Measurements from ENCODE around the gene DPYD. TPM values are rescaled to one million over a fixed set of nuclear protein-coding genes. Genes with fewer than 3 reads are reported as not detected.

Gene DPYD
- total RNA-seq, 1 donor from 2014 or later: 8.1 TPM

DNA sequence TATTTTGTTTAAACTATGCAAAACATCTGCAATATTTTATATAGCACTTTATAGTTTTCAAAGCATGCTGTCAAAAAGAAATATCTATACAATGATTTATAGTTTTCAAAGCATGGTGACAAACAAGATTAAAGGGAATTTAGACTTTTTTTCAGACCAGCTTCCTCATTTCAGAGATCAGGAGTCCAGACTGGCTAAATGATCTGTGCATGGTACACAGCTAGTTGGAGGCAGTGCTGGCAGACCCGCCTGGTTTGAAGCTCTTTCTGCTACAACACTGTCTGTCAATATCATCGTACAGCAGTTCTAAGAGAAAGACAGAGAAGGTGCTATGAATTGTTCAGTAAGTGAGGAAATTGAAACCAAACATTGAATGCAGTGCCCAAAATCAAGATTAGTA is 720.2 kb downstream of the DPYD start:
- peaks cover 40% of the 10 kb centered on the region for H3K4me1 Mint-ChIP-seq (ENCODE audit: low read depth)

DNA sequence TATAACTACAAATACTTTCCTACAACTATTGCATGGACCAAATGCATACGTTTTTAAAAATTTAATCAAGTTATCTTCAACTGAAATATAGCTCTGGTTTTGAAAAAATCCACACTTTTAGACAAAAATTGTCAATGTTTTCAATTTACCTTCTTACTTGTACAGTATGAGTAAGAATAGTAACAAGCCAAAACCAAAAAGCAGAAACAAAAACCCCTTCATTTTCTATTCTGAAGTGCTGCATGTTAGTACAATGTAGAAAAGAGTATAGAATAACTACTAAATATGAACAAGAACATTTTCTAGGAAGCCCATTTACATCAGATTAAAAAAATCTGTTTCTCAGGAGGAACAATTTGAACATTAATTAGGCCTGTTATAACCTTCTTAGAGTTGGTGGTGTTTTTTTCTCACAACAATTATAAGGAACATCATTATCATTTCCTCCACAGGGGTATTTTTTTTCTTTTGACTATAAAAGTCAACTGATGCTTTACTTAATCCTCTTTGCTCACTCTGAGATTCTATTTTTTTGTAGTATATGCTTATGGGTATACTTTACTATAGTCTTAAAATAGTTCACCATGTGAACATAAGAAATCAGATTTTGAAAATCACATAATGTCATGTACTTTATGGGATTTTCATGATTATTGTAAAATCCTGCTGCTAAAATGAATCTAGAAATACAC is 723.9 kb downstream of the DPYD start:
- TF ChIP-seq, protein P1, sequence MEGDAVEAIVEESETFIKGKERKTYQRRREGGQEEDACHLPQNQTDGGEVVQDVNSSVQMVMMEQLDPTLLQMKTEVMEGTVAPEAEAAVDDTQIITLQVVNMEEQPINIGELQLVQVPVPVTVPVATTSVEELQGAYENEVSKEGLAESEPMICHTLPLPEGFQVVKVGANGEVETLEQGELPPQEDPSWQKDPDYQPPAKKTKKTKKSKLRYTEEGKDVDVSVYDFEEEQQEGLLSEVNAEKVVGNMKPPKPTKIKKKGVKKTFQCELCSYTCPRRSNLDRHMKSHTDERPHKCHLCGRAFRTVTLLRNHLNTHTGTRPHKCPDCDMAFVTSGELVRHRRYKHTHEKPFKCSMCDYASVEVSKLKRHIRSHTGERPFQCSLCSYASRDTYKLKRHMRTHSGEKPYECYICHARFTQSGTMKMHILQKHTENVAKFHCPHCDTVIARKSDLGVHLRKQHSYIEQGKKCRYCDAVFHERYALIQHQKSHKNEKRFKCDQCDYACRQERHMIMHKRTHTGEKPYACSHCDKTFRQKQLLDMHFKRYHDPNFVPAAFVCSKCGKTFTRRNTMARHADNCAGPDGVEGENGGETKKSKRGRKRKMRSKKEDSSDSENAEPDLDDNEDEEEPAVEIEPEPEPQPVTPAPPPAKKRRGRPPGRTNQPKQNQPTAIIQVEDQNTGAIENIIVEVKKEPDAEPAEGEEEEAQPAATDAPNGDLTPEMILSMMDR (IDR thresholded peaks at IDR 0.05; ENCODE audit: unreplicated experiment): no peak
- no peak overlapping the region for H3K4me3 Mint-ChIP-seq (ENCODE audit: low read depth)
- no peak overlapping the region for H3K27ac Mint-ChIP-seq
- peaks cover 3% of the 10 kb centered on the region for H3K36me3 Mint-ChIP-seq (ENCODE audit: insufficient read depth)
- H3K9me3 Mint-ChIP-seq (ENCODE audit: low read depth): no peaks in the 10 kb centered on the region
- H3K4me1 Mint-ChIP-seq (ENCODE audit: low read depth): peaks cover 28% of the 10 kb centered on the region
- DNase-seq (ENCODE audit: low spot score, unreplicated experiment): no peak
- H3K27me3 Mint-ChIP-seq: peaks cover 3% of the 10 kb centered on the region

More for the DNA sequence above, 720.2 kb downstream of the DPYD start:
- no peak overlapping the region for H3K4me3 Mint-ChIP-seq (ENCODE audit: low read depth)
- H3K36me3 Mint-ChIP-seq (ENCODE audit: insufficient read depth): peaks cover 2% of the 10 kb centered on the region
- no peak for DNase-seq (ENCODE audit: low spot score, unreplicated experiment)
- H3K9me3 Mint-ChIP-seq (ENCODE audit: low read depth): no peaks in the 10 kb centered on the region
- TF ChIP-seq, protein P1 (IDR thresholded peaks at IDR 0.05; ENCODE audit: unreplicated experiment): no peak
- H3K27ac Mint-ChIP-seq: no peak overlapping the region
- peaks cover 3% of the 10 kb centered on the region for H3K27me3 Mint-ChIP-seq

DNA sequence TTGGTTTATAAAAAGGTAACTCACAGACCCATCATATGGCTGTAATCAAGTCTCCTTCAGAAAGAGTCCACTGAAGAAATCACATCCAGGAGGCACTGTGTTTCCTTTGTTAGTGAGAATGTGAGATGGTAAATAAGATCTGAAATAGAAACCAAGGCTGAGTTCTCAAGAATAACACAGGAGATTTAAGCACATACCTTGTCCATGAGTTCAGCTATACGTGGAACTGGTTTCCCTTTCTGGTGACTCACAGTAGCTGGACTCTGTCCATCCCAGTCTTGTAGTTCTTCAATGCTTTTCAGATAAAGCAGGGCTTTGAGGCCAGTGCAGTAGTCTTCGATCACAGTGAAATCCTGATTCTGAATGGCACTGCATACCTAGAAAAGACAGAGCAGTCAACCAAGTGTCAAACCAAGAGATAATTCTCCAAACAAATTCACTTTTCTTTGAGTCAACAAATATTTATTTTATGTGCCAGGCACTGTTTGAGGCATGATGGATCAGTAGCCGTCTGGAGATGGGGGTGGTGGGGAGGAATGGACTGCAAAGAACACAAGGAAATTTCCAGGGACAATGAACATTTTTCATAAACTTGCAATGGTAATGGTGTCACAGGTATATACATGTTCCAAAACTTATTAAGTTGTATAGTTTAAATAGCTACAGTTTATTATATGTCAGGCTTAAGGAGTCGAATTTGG is 727.8 kb downstream of the DPYD start:
- Mint-ChIP-seq H3K36me3 (ENCODE audit: insufficient read depth) (peaks cover 3% of the 10 kb centered on the region), H3K4me1 (ENCODE audit: low read depth) (peaks cover 10% of the 10 kb centered on the region), H3K27me3 (peaks cover 3% of the 10 kb centered on the region), H3K9me3 (ENCODE audit: low read depth) (no peaks in the 10 kb centered on the region), H3K4me3 (ENCODE audit: low read depth) (no peak overlapping the region), H3K27ac (peak overlapping the region; percentile 90)
- TF ChIP-seq, protein P1 (IDR thresholded peaks at IDR 0.05; ENCODE audit: unreplicated experiment): no peak
- no peak for DNase-seq (ENCODE audit: low spot score, unreplicated experiment)

DNA sequence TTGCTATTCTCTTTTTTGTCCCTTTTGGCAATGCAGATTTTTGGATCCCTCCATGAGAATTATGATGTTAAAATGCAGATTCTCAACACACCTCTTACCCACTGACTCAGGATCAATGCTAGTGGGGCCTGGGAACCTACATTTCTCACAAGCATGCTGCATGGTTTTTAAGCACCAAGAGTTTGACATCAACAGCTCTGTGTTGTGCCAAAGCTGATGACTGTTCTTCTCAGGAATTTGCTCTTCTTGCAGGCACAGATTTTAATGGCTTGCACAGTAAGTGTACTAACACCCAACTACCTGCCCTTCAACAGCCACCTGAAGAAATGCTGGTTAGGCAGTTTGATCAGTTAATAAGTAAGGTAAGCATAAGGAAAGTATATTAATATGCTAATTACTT is 730.5 kb downstream of the DPYD start:
- Mint-ChIP-seq H3K9me3 (ENCODE audit: low read depth) (peaks cover 8% of the 10 kb centered on the region), H3K36me3 (ENCODE audit: insufficient read depth) (no peaks in the 10 kb centered on the region), H3K4me3 (ENCODE audit: low read depth) (no peak overlapping the region), H3K27ac (no peak overlapping the region), H3K27me3 (no peaks in the 10 kb centered on the region), H3K4me1 (ENCODE audit: low read depth) (peaks cover 9% of the 10 kb centered on the region)
- DNase-seq (ENCODE audit: low spot score, unreplicated experiment): no peak
- TF ChIP-seq, protein P1 (IDR thresholded peaks at IDR 0.05; ENCODE audit: unreplicated experiment): no peak

DNA sequence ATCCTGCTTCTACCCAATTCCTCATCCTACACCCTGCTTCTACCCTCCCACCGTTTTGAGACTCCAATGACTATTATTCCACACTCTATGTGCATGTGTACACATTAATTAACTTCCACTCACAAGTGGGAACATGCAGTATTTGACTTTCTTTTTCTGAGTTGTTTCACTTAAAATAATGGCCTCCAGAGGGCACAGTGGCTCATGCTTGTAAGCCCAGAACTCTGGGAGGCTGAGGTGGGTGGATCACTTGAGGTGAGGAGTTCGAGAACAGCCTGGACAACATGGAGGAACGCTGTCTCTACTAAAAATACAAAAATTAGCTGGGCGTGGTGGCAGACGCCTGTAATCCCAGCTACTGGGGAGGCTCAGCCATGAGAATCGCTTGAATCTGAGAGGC is 734.5 kb downstream of the DPYD start:
- TF ChIP-seq, protein P1 (IDR thresholded peaks at IDR 0.05; ENCODE audit: unreplicated experiment): peak; percentile 7
- DNase-seq (ENCODE audit: low spot score, unreplicated experiment): no peak
- Mint-ChIP-seq H3K4me3 (ENCODE audit: low read depth) (no peak overlapping the region), H3K27ac (no peak overlapping the region), H3K36me3 (ENCODE audit: insufficient read depth) (no peaks in the 10 kb centered on the region), H3K4me1 (ENCODE audit: low read depth) (peaks cover 2% of the 10 kb centered on the region), H3K9me3 (ENCODE audit: low read depth) (peaks cover 18% of the 10 kb centered on the region), H3K27me3 (no peaks in the 10 kb centered on the region)
